ENCODE data around the gene CPD. TPM values are rescaled to one million over a fixed set of nuclear protein-coding genes. Genes with fewer than 3 reads are reported as not detected.

Gene CPD
- total and polyA plus RNA-seq, 9 of the 15 experiments (the other 6 are each of a cell fraction or from before 2014, with no cell fraction given) = 4.5 to 24.4 (median 20.4) TPM

DNA sequence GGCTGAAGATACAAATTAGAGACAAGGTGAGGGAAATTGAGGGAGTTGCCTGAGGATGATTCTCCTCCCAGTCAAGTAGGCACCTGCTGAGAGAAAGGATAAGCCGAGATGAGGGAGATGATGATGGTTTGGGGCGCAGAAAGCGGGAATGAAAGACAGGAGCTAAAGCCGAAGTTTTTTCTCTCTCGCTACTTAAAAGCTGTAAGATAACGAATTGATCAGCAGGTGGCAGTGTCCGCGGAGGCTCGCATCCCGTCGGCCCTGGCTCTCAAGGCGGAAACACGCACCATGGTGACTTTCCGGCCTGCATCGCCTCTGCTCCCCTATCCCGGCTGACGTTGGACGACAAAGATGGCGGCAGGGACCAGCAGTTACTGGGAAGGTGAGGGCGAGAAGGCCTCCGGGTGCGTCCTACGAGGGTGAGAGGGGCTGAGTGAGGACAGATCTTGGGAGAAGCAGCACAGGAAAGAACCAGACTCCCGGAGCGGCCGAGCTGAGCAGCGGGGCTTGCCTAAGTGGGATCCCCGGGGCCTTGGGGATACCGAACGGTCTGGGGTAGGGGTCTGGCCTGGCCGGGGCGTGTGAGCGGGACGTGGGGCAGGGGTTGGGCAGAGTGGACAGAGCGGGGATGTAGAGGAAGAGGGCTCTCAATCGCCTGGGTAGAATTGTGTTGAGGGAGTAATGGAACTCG lies 98.5 kb downstream of the CPD start, which contains the start of gene GOSR1 (continued):
- TF ChIP-seq RFX5 (IDR thresholded peaks at IDR 0.05; ENCODE audit: low read depth, low read length) (no peak), PCBP1 (IDR thresholded peaks at IDR 0.05; ENCODE audit: low read depth, low read length, poor library complexity, severe bottlenecking) (no peak), GATAD2A (IDR thresholded peaks at IDR 0.05) (no peak), MEF2D (tag; conservative IDR thresholded peaks at IDR 0.05; ENCODE audit: low read depth) (no peak), PHF21A (IDR thresholded peaks at IDR 0.05; ENCODE audit: borderline replicate concordance, low read depth) (no peak), EWSR1 (IDR thresholded peaks at IDR 0.05; ENCODE audit: borderline replicate concordance, low read depth, partially characterized antibody) (no peak), KDM5B (IDR thresholded peaks at IDR 0.05; ENCODE audit: insufficient replicate concordance, low read depth, low read length) (peak; percentile 91), CHD2 (IDR thresholded peaks at IDR 0.05; ENCODE audit: low read depth, low read length) (no peak), MYNN (IDR thresholded peaks at IDR 0.05) (no peak), MYNN (CRISPR knock-in tag; IDR thresholded peaks at IDR 0.05) (no peak), FOXO4 (CRISPR knock-in tag; IDR thresholded peaks at IDR 0.05) (no peak), PTBP1 (IDR thresholded peaks at IDR 0.05; ENCODE audit: low read depth, low read length) (no peak), ZNF239 (CRISPR knock-in tag; IDR thresholded peaks at IDR 0.05) (no peak), NCOA1 (IDR thresholded peaks at IDR 0.05; ENCODE audit: low read depth) (0 out of 2 replicates have a peak, but pooled peaks have one; percentile 3), NR1H2 (CRISPR knock-in tag; IDR thresholded peaks at IDR 0.05) (no peak), RAD21 (CRISPR knock-in tag; conservative IDR thresholded peaks at IDR 0.05 in 1 of 2, IDR thresholded peaks at IDR 0.05 in 1 of 2) (peak; percentile 22 to 58; a peak in 3 of 4 replicates), CREB3L1 (IDR thresholded peaks at IDR 0.05; ENCODE audit: borderline replicate concordance, low read depth) (peak; percentile 94), YY1 (IDR thresholded peaks at IDR 0.05; ENCODE audit: borderline replicate concordance in 1 of 3, control insufficient read depth in 1 of 3, extremely low read depth in 1 of 3, insufficient read depth in 3 of 3, insufficient read length in 1 of 3, insufficient replicate concordance in 2 of 3, low read depth in 1 of 3, low read length in 2 of 3) (peak; percentile 91 to 99 (median 96)), ZFX (CRISPR knock-in tag; IDR thresholded peaks at IDR 0.05) (peak; percentile 99)
- TF ChIP-seq, protein P1, sequence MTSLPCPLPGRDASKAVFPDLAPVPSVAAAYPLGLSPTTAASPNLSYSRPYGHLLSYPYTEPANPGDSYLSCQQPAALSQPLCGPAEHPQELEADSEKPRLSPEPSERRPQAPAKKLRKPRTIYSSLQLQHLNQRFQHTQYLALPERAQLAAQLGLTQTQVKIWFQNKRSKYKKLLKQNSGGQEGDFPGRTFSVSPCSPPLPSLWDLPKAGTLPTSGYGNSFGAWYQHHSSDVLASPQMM (CRISPR knock-in tag; IDR thresholded peaks at IDR 0.05) = no peak
- TF ChIP-seq, protein P2, sequence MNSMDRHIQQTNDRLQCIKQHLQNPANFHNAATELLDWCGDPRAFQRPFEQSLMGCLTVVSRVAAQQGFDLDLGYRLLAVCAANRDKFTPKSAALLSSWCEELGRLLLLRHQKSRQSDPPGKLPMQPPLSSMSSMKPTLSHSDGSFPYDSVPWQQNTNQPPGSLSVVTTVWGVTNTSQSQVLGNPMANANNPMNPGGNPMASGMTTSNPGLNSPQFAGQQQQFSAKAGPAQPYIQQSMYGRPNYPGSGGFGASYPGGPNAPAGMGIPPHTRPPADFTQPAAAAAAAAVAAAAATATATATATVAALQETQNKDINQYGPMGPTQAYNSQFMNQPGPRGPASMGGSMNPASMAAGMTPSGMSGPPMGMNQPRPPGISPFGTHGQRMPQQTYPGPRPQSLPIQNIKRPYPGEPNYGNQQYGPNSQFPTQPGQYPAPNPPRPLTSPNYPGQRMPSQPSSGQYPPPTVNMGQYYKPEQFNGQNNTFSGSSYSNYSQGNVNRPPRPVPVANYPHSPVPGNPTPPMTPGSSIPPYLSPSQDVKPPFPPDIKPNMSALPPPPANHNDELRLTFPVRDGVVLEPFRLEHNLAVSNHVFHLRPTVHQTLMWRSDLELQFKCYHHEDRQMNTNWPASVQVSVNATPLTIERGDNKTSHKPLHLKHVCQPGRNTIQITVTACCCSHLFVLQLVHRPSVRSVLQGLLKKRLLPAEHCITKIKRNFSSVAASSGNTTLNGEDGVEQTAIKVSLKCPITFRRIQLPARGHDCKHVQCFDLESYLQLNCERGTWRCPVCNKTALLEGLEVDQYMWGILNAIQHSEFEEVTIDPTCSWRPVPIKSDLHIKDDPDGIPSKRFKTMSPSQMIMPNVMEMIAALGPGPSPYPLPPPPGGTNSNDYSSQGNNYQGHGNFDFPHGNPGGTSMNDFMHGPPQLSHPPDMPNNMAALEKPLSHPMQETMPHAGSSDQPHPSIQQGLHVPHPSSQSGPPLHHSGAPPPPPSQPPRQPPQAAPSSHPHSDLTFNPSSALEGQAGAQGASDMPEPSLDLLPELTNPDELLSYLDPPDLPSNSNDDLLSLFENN (IDR thresholded peaks at IDR 0.05; ENCODE audit: low read depth in 2 of 2, low read length in 2 of 2) = no peak
